Fibroblast of peridontal ligament (primary cell): ENCODE data around the gene NCL.
A peak's percentile ranks its signal among the peaks of the same experiment; 100 is the strongest.
"Not testable (repeated sequence)": the region's sequence is repeated elsewhere in the genome, so short reads cannot be mapped to it uniquely, and the experiment has no call there.

ENCODE experiments used
- DNase-seq: peaks from one replicate; pipeline ENCODE4 v3.0.0-alpha.2; 2010; ENCODE audit errors: extremely low read depth

NCL gene

DNA sequence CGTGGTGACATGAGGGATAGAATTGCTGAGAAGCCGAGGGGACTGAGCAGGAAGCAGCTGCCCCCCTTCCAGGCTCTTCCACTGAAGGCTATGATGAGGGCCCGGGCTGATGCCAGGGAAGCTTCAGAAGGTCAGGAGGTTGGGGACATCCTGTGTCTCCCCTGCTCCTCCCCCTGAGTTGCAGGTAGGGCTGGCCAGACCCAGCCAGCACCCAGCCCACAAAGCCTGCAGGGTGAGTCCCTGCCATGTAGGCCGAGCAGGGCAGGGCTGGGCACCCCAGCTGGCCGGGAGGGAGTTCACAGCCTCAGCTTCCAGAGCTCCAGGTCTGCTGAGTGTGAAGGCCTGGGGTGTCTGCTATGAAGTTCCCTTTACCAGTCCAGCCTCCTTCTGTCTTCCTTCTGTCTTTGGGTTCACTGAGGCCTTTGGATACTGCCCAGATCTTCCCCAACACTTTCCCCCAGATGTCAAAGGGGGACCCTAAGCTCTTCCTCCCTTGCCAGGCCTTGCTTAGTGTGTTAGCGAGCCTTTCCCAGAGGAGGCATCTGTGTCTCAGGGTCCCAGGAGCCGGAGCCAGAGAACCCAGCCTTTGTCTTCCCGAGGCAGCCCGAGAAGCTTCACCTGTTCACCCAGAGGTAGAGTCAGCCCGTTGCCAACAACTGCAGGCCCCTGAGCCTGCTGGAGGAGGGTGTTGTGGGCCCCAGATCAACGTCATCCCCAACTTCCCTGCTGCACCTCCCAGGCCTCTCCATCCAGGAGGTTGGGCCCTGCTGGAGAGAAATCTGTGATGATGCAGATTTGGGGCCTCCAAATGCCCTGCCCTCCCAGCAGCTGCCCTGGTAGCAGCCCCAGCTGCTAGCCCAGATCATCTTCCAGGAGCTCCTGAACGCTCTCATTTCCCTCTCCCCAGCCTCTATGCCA lies 3.6 kb upstream of the NCL start:
- no peak for DNase-seq

DNA sequence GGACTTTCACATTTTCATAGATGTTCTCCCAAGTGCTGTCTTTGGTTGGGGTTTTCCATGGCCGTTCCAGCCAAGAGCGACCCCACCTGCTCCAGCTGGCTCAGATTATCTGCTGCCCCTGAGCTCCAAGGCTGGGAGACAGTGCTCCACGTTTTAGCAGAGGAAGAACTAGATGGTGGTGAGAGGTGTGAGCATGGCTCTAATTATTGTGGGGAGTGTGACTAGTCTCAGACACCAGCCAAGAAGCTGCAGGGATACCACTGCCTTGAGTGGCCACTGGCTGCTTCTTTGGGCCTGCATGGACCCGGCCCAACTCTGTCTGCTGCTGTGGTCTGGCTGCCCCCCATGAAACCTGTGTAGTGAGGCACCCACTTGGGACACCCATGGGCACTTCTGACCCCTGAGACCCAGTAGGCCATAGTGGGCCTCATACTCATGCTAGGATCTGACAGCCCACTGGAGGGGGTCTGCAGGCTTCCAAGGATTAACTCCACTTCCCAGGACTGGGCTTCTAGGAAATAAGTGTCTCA lies 2.8 kb upstream of the NCL start:
- DNase-seq: no peak

DNA sequence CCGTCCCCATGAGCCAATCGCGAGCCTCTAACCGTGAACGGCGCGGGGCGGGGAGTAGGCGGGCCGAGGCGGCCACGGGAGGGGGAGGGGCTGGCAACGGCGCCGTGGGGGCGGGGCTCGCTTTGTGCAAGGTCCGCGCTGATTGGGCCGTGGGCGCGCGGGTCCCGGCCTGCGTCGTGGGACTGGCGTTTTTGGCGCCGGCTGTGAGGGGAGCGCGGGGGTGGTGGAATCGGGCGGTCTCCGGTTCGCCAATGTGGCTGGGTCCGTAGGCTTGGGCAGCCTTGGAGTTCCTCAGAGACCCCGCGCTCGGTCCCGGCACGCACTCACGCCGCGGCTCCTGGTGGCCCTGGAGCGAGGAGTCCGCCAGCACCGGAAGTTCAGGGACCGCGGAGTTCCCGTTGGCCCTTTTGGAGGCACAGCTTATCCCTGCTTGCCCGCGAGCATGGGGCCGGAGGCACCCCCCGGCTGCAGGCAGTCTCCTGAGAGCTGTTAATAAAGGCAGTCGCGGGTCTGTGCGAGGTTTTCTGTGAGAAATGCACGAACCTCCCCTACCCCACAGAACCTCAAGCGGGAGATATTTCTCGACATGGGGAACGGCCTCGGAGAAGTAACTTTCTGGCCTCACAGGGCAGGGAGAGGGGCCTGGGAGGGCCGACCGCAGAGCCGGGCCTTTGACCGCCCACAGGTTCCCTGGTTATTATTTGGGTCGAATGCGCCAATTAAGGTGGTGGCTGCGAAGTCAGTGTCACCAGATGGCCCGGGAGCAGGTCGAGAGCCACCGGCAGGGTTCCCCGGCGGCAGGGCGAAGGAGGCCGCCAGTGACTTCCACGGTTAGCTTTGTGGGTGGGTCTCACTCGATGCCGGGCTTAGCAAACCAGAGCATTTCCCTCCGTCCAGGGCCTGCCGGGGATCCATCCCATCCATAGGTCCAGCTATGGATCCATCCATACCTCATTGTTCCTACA lies 574 bp upstream of the NCL start:
- DNase-seq: peak; percentile 8

DNA sequence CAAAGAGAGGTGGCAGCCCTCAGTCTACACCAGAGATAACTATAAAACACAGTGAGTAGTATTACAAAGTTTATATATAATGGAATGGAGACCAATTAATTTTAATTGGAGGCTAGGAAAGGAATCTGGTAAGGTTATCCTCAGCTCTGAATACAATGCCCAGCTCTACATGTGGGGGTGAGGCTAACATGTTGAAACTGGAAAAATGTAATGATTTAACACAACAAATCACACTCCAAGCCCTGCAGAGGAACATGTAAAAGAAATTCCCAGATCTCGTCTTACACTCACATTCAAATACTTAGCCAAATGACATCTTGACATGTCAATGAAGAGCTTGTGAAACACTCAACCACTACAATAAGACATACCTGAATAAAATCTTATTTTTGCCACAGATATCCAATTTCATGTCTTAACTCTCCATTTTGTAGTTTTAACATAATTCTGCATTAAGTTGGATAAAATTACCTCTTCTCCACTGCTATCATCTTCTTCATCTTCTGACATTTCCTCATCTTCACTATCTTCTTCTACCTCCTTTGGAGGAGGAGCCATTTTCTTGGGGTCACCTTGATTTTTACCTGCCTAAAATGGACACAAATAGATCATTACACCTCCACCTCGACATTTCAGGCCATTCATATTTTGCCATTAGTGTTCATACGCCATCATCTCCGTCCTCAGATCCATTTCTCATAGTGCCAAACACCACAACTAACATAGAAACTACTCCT lies 1.4 kb downstream of the NCL start:
- peak; percentile 8 for DNase-seq

DNA sequence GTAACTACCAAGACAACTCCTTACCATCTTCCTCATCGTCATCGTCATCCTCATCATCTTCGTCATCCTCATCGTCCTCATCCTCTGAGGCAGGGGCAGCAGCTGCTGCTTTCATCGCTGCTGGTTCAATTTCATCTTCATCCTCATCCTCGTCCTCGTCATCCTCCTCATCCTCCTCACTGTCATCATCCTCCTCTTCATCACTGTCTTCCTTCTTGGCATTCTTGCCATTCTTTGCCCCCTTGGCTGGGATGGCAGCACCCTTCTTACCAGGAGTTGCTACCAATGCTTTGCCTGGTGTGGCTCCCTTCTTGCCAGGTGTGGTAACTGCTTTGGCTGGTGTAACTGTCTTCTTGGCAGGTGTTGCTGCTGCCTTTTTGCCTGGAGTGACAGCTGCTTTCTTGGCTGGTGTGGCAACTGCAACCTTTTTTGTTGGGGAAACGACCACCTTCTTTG lies 2.7 kb downstream of the NCL start:
- DNase-seq: no peak

DNA sequence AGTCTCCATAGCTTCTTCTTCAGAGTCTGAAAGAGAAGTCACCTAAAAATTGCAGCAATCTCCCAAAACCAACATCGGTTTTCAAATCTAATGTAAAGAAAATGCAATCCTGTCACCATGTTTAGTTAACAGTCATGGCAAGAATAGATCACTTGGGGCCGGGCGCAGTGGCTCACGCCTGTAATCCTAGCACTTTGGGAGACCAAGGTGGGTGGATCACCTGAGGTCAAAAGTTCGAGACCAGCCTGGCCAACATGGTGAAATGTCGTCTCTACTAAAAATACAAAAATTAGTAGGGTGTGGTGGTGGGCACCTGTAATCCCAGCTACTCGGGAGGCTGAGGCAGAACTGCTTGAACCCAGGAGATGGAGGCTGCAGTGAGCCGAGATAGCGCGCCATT lies 3.4 kb downstream of the NCL start:
- DNase-seq: not testable (repeated sequence)

DNA sequence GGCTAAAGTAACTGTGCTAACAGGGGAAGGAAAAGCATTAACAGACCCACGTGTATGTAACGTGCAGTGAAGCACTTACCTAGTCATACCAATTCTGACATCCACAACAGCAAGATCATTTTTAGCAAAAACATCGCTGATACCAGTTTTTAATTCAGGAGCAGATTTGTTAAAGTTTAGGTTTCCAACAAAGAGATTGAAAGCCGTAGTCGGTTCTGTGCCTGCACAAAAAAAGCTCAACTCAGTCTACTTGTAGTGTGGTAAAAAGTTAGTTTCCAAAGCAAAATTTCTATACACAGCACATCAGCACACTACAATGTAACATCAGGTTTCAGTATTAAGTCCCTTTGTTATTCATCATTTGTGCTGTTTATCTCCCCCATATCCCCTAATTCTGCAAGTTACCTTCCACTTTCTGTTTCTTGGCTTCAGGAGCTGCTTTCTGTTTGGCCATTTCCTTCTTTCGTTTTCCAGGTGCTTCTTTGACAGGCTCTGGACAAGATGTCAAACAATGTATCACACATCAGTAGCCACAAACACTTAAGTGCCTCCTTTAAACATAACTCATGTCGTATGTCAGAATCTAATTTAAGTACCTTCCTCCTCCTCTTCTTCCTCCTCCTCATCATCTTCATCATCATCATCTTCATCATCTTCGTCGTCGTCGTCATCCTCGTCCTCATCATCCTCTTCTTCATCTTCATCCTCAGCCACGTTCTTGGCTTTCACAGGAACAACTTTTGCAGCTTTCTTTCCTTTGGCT lies 4.0 kb downstream of the NCL start:
- DNase-seq: no peak

DNA sequence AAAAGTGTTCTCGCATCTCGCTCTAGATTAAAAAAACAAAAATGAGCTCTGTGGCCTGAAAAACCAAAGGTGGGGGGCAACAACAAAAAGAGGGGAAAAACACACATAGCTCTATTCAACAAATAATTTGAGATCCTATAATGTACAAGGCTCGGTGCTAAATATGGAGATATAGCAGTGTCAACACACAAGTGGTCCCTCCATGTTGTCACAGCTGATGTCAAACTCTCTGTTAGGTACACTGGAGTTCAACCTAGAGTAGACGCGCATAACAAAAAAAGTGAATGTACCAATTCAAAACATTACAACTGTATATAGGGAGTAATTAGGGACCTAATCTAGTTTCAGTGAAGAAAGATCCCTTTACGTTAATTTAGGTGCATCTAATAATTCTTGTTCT lies 5.9 kb downstream of the NCL start:
- no peak for DNase-seq

DNA sequence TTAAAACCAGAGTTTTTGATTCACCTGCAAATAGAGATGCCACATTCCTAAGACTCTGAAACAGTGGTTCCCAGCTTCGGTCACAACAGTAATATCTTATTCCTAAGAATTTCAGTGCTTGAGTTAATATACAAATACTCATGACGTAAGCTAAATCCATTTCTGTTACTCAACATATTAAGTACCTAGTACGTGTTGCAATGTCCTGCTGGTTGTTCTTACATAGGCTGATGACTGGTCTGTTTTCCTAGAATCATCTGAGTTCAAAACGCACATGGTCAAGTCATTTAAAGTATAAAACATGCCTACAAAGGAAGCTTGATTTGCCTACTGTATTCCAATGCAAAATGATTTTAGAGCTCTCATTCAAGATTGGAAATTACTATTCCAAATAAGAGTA lies 7.2 kb downstream of the NCL start:
- no peak for DNase-seq

DNA sequence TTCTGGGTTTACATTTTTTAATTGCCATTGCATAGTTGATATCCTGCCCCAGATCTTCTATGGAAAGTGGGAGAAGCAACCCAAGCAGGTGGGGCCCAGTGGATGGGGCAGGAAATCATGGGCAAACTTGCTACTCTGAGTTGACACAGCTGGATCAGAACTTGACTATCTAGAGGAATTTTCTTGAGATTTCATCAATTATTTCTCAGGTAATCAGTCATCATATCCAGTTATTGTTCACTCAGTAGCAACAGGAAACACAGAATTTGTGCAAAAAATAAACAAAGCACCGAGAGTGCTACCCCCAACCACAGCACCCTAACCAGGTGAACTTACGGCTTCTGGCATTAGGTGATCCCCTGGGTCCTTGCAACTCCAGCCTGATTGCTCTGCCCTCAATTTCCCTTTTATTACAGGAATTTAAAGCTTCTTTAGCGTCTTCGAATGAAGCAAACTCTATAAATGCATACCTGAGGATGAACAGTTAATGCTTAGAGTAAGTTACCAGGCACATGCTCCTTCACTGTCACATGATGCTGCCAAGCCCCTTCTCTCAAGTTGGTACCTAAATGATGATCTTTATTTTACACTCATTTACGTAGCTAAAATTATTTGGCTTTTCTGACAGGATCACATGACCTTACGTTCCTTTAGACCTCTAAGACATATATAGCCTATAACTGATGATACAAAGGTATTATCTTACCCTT lies 7.8 kb downstream of the NCL start:
- no peak for DNase-seq

DNA sequence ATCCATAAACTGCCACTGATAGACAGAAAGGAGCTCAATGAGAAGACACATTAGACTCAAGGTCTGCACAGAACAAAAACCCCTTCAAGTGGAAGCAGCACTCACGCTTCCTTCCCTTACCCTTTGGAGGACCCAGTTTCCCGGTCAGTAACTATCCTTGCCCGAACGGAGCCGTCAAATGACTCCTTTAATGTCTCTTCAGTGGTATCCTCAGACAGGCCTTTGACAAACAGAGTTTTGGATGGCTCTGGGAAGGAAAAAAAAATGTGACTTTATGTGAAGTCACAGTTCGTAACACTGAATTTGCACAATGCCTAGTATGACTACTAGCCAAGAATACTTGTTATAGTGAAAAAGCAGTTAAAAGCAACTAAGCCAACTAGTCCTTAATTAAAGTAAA lies 8.4 kb downstream of the NCL start:
- DNase-seq: no peak

DNA sequence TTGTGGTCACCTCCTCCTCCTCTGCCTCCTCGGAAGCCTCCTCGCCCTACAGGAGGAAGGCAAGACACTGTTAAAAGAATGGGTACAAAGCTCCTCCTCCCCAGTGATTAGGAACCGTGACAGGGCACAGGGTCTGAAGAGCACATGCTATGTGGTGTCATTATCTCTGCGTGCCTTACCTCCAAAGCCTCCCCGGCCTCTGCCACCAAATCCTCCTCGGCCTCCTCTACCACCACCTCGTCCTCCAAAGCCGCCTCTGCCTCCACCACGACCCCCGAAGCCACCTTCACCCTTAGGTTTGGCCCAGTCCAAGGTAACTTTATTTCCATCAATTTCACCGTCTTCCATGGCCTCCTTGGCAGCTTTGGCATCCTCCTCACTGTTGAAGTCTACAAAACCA lies 9.1 kb downstream of the NCL start:
- DNase-seq: no peak

DNA sequence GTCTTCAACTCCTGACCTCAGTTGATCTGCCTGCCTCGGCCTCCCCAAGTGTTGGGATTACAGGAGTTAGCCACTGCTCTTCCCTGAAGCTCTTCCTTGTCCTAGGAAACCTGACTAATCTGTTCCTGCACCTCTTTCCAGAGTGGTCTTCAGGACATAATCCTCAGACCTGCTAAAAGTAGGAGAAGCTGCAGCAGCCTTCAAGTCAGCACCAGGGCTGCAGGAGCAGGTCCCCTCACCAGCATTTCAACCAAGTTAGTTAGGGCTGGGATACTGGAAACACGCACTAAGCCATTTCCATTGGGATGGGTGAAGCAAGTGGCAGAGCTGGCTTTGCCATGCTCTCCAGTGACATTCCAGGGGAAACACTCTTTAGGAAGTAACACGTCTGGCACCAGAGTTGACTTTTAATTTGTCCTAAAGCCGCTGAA lies 9.9 kb downstream of the NCL start:
- DNase-seq: no peak

DNA sequence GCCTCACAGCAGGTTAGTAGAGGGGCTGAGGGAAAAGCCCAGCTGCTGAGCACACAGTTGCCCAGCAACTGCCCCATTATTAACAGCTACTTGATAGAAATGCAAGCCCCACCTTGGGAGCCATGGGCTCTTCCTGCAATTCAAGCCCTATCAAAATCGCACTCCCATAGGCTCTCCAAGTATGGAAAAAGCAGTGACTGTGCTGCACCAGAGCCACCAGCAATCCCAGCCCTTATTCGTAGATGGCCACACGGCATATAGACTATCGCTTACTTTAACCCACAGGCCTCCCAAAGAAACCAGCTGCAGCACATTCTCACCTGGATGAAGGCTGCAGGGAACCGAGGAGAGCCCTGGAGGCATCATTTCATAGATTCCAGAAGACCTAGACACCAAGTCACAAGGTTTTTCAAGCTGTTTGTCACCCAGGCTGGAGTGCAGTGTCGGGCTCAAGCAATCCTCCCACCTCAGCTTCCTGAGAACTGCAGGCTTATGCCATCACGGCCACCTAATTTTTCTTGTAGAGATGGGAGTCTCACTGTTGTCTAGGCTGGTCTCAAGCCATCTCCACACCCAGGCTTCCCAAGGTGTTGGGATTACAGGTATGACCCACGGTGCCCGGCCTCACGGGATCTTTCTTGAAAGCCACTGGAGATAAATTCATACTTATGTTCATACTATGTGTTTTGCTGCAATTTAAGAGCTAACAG lies 11.3 kb downstream of the NCL start:
- DNase-seq: no peak

DNA sequence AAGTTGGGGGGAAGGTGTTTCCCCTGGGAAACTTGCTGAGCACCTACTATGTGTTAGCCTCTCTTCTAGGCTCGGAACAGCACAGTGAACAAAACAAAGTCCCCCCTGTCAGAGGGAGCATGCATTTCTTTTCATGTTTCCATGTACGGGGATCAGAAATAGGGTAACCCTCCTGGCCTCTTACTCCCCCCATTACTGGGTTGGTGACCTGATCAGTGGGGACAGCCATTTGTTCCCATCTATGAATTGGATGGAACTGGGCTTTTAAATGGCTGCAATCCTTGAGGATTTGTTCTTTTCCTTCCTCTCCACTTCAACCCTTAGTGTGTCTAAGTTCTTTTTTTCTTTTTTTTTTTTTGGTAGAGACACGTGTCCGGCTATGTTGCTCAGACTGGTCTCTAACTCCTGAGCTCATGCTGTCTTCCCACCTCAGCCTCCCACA lies 13.7 kb downstream of the NCL start:
- no peak for DNase-seq

DNA sequence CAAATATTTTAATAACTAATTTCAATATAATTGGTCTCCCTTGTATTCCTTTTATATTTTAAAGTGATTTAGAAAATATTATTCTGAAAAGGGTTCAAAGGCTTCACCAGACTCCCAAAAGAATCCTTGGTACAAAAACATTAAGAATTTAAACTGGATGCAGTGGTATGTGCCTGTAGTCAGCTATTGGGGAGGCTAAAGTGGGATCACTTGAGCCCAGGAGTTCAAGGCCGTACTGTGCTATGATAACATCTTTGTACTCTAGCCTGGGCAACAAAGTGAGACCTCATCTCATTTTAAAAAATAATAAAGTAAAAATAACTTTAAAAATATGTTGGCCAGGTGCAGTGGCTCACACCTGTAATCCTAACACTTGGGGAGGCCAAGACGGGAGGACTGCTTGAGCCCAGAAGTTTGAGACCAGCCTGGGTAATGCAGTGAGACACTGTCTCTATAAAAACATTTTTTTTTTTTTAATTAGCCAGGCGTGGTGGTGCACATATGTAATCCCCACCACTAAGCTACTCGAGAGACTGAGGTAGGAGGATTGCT lies 14.7 kb downstream of the NCL start:
- DNase-seq: no peak

DNA sequence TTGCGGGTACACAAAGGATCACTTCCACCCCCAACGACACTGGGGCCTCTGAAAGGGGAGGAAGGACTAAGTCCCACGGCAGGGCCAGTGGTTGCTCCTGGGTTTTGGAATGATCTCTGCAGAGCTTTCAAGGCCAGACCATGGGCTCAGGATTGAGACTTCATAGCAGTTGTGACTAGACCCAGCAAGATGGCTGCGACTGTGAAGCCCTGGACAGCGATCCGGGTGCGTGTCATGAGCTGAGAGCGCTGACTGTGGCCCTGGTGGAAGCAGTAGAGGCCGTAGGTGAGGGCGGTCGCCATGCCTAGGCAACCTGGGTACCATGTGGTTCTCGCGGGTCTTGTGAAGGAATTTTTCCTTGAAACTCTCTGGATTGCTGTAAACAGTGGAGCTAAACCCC lies 27.3 kb downstream of the NCL start:
- no peak for DNase-seq

DNA sequence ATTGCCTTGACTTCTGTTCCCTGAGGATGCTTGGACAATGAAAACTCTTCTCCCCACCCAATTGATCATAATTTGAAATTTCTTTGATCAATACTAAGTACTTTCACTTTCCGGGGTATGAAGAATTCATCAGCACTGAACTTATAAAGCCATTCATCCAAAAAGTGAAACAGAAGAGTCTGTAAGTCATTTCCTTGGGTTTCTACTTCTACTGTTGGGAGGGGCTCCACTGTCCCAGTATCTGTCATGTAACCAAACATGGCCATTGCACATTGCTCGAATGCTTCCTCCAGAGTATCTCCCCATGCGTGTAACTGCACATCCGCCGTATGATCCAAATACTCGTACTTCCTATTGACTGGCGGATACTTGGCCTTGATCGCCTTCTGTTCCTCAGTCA lies 30.3 kb downstream of the NCL start:
- no peak for DNase-seq

DNA sequence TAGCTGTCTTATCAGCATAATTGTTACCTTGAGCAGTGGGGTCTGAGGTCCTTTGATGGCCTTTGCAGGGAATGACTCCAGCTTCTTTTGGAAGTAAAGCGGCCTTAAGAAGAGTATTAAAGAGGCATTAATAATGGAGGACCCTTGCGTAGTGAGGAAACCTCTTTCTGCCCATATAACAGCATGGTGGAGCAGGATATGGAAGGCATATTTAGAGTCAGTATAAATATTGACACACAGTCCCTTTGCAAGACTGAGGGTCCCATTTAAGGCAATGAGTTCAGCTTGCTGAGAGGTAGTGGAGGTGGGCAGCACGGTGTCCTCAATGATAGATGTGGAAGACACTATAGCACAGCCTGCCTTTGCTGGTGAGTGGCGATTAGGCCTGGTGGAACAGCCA lies 32.7 kb downstream of the NCL start:
- DNase-seq: no peak
